ENCODE results near the gene PAQR5. TPM values are rescaled to one million over a fixed set of nuclear protein-coding genes. Genes with fewer than 3 reads are reported as not detected.
A peak's percentile ranks its signal among the peaks of the same experiment; 100 is the strongest.

Gene PAQR5
- total RNA-seq, 1 donor from 2014 or later, result 1.5 TPM

- peak overlapping the region; percentile 29 for H3K27ac Mint-ChIP-seq (ENCODE audit: unreplicated experiment)
Measured at GRCh38 chr15:69388260-69388705, 89.6 kb downstream of the PAQR5 start.

DNA sequence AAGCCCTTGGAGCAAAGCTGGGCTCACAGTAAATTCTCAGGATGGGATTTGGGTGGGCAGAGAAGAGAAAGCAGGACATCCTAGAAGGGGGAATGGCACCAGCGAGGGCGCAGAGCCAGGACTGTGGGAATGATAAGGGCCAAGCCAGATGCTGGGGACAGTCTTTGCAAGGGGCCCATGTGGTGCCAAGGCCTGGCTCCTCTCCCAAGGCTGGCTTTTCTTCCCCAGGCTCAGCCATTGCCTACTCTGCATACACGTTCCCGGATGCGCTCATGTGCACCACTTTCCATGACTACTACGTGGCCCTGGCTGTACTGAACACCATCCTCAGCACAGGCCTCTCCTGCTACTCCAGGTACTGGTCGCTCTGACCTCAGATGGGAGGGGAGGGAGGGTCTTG is 90.7 kb downstream of the PAQR5 start:
- DNase-seq (ENCODE audit: extremely low spot score, unreplicated experiment), result no peak
- Mint-ChIP-seq H3K9me3 (ENCODE audit: unreplicated experiment) (no peaks in the 10 kb centered on the region), H3K4me1 (ENCODE audit: unreplicated experiment) (peaks cover 33% of the 10 kb centered on the region), H3K27me3 (ENCODE audit: unreplicated experiment) (no peaks in the 10 kb centered on the region), H3K4me3 (ENCODE audit: unreplicated experiment) (no peak overlapping the region), H3K36me3 (ENCODE audit: unreplicated experiment) (no peaks in the 10 kb centered on the region), H3K27ac (ENCODE audit: unreplicated experiment) (no peak overlapping the region)
- TF ChIP-seq, protein P1, sequence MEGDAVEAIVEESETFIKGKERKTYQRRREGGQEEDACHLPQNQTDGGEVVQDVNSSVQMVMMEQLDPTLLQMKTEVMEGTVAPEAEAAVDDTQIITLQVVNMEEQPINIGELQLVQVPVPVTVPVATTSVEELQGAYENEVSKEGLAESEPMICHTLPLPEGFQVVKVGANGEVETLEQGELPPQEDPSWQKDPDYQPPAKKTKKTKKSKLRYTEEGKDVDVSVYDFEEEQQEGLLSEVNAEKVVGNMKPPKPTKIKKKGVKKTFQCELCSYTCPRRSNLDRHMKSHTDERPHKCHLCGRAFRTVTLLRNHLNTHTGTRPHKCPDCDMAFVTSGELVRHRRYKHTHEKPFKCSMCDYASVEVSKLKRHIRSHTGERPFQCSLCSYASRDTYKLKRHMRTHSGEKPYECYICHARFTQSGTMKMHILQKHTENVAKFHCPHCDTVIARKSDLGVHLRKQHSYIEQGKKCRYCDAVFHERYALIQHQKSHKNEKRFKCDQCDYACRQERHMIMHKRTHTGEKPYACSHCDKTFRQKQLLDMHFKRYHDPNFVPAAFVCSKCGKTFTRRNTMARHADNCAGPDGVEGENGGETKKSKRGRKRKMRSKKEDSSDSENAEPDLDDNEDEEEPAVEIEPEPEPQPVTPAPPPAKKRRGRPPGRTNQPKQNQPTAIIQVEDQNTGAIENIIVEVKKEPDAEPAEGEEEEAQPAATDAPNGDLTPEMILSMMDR (IDR thresholded peaks at IDR 0.05), result no peak

More at GRCh38 chr15:69388260-69388705, 89.6 kb downstream of the PAQR5 start:
- TF ChIP-seq, protein P1 (IDR thresholded peaks at IDR 0.05), result no peak
- Mint-ChIP-seq H3K36me3 (ENCODE audit: unreplicated experiment) (no peaks in the 10 kb centered on the region), H3K4me3 (ENCODE audit: unreplicated experiment) (no peak overlapping the region), H3K27me3 (ENCODE audit: unreplicated experiment) (no peaks in the 10 kb centered on the region), H3K4me1 (ENCODE audit: unreplicated experiment) (peaks cover 22% of the 10 kb centered on the region), H3K9me3 (ENCODE audit: unreplicated experiment) (no peaks in the 10 kb centered on the region)
- DNase-seq (ENCODE audit: extremely low spot score, unreplicated experiment), result no peak

- no peaks in the 10 kb centered on the region for H3K27me3 Mint-ChIP-seq (ENCODE audit: unreplicated experiment)
- peaks cover 38% of the 10 kb centered on the region for H3K4me1 Mint-ChIP-seq (ENCODE audit: unreplicated experiment)
- H3K9me3 Mint-ChIP-seq (ENCODE audit: unreplicated experiment), result no peaks in the 10 kb centered on the region
- TF ChIP-seq, protein P1 (IDR thresholded peaks at IDR 0.05), result no peak
- no peak for DNase-seq (ENCODE audit: extremely low spot score, unreplicated experiment)
- H3K4me3 Mint-ChIP-seq (ENCODE audit: unreplicated experiment), result no peak overlapping the region
- no peak overlapping the region for H3K27ac Mint-ChIP-seq (ENCODE audit: unreplicated experiment)
- H3K36me3 Mint-ChIP-seq (ENCODE audit: unreplicated experiment), result no peaks in the 10 kb centered on the region
Measured at GRCh38 chr15:69390575-69390974, 91.9 kb downstream of the PAQR5 start.

DNA sequence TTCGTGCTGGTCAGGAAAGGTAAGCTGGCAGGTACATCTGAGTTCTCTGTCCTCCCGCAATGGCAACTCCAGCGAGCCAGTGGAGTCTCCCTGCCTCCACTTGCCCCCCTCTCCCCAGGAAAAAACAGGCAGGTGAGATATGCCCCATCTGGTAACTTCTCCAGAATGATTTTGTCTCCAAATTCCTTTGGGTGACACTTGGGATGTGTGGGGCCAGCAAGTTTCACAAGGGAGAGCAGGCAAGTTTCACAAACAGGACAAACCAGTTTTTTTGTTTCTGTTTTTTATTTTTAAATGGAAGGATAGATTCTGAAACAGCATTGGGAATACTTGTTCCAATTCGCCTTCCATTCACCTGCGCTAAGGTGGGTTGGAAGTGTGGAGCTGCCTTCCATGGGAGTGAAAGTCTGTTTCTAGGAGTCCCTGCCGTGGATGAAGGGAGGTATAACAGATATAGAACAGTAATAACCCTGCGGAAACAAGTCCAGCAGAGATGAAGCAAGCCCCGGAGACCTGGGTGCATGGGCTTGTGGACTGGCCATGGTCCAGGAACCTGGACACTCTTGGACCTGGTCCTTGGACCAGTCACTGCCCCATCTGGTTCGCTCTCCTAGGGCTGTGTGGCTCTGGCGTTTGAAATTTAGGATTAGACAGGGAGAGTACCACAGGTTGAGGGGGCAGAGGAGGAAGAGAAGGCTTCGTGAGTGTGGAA is 92.5 kb downstream of the PAQR5 start:
- TF ChIP-seq, protein P1 (IDR thresholded peaks at IDR 0.05), result no peak
- no peaks in the 10 kb centered on the region for H3K36me3 Mint-ChIP-seq (ENCODE audit: unreplicated experiment)
- H3K27ac Mint-ChIP-seq (ENCODE audit: unreplicated experiment), result no peak overlapping the region
- peak; percentile 66 for DNase-seq (ENCODE audit: extremely low spot score, unreplicated experiment)
- H3K4me3 Mint-ChIP-seq (ENCODE audit: unreplicated experiment), result no peak overlapping the region
- no peaks in the 10 kb centered on the region for H3K27me3 Mint-ChIP-seq (ENCODE audit: unreplicated experiment)
- no peaks in the 10 kb centered on the region for H3K9me3 Mint-ChIP-seq (ENCODE audit: unreplicated experiment)
- peaks cover 38% of the 10 kb centered on the region for H3K4me1 Mint-ChIP-seq (ENCODE audit: unreplicated experiment)

DNA sequence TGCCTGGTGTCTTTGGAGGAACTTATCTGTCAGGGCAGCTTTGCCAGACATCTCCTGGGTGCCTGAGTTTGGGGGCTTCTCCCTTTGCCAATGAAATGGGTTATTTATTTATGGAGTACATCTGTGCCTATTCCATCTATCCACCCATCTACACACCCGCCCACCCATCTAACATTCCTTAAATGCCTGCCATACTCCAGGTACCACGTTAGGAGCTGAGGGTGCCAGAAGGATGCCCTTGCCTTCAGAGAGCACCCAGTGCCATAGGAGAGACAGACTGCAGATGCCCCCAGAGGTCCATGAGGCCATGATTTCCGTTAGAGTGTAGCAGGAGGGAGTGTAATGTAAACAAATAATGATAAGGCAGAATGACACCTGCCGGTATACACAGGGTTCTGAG is 93.6 kb downstream of the PAQR5 start:
- TF ChIP-seq, protein P1 (IDR thresholded peaks at IDR 0.05), result no peak
- Mint-ChIP-seq H3K4me1 (ENCODE audit: unreplicated experiment) (peaks cover 37% of the 10 kb centered on the region), H3K36me3 (ENCODE audit: unreplicated experiment) (no peaks in the 10 kb centered on the region)

More for the DNA sequence above, 93.6 kb downstream of the PAQR5 start:
- H3K27me3 Mint-ChIP-seq (ENCODE audit: unreplicated experiment), result no peaks in the 10 kb centered on the region
- no peak overlapping the region for H3K4me3 Mint-ChIP-seq (ENCODE audit: unreplicated experiment)
- H3K9me3 Mint-ChIP-seq (ENCODE audit: unreplicated experiment), result no peaks in the 10 kb centered on the region
- no peak overlapping the region for H3K27ac Mint-ChIP-seq (ENCODE audit: unreplicated experiment)
- DNase-seq (ENCODE audit: extremely low spot score, unreplicated experiment), result no peak
